ENCODE data around the gene GAMT. TPM values are rescaled to one million over a fixed set of nuclear protein-coding genes. Genes with fewer than 3 reads are reported as not detected.

Gene GAMT
- total and polyA plus RNA-seq, 8 donors, result 5.9 to 26.1 (median 23.3) TPM

DNA sequence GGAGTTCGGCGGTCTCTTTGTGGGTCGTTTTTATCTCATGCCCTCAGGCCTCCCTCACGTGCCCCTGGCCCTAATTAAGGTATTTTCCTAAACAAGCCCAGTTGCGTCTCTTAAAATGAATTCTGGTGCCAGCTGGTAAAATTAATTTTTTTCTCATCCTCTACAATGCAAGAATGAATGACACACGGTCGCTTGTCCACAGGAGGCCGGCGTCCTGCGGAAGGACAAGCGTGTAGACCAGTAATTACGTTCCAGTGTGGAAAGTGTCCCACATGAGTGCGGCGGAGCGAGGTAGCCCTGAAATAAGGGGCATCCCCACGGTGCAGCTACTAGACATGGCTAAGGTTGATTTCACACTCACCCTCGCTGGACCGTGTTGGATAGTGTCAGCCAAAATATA, 52.1 kb downstream of the GAMT start:
- intact Hi-C loops (cut with DNase I), result no loop called here
- no peaks in the 10 kb centered on the region for H3K36me3 ChIP-seq
- no peak overlapping the region for H3K4me3 ChIP-seq
- H3K4me1 ChIP-seq, result peaks cover 0 to 4% of the 10 kb centered on the region in 2 donors
- DNase-seq (no peak), ATAC-seq (no peak)
- TF ChIP-seq, protein P1, sequence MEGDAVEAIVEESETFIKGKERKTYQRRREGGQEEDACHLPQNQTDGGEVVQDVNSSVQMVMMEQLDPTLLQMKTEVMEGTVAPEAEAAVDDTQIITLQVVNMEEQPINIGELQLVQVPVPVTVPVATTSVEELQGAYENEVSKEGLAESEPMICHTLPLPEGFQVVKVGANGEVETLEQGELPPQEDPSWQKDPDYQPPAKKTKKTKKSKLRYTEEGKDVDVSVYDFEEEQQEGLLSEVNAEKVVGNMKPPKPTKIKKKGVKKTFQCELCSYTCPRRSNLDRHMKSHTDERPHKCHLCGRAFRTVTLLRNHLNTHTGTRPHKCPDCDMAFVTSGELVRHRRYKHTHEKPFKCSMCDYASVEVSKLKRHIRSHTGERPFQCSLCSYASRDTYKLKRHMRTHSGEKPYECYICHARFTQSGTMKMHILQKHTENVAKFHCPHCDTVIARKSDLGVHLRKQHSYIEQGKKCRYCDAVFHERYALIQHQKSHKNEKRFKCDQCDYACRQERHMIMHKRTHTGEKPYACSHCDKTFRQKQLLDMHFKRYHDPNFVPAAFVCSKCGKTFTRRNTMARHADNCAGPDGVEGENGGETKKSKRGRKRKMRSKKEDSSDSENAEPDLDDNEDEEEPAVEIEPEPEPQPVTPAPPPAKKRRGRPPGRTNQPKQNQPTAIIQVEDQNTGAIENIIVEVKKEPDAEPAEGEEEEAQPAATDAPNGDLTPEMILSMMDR (IDR thresholded peaks at IDR 0.05), result no peak
- H3K27me3 ChIP-seq, result no peaks in the 10 kb centered on the region
- H3K27ac ChIP-seq, result no peak overlapping the region
- H3K9me3 ChIP-seq, result no peaks in the 10 kb centered on the region

Other genes with a start within 250 kb of the GAMT start
- 100 to 1,000 TPM in 1 of 2 donors, 10 to 100 TPM in 1; 68.3 to 119 TPM for gene SBNO2, start 227.3 kb downstream of the GAMT start, total RNA-seq
- gene SBNO2, start 227.3 kb downstream of the GAMT start, polyA plus RNA-seq (ENCODE audit: insufficient read length in 6 of 6), result 10 to 100 TPM; 17.9 to 25.5 (median 22.5) TPM
- 10 to 100 TPM; 42.6 to 52.0 TPM for gene STK11, start 195.8 kb downstream of the GAMT start, total RNA-seq
- 10 to 100 TPM; 46.4 to 58.4 (median 51.1) TPM for gene STK11, start 195.8 kb downstream of the GAMT start, polyA plus RNA-seq (ENCODE audit: insufficient read length in 6 of 6)
- 1 to 10 TPM in 1 of 2 donors, under 1 TPM in 1; 0.55 to 1.5 TPM for gene CBARP, start 163.5 kb downstream of the GAMT start, total RNA-seq
- gene CBARP, start 163.5 kb downstream of the GAMT start, polyA plus RNA-seq (ENCODE audit: insufficient read length in 6 of 6), result 1 to 10 TPM in 5 of 6 donors, under 1 TPM in 1; 0.75 to 2.5 (median 1.3) TPM
- 100 to 1,000 TPM; 139 to 161 TPM for gene ATP5F1D, start 159.8 kb downstream of the GAMT start, total RNA-seq
- gene ATP5F1D, start 159.8 kb downstream of the GAMT start, polyA plus RNA-seq (ENCODE audit: insufficient read length in 6 of 6), result 100 to 1,000 TPM in 1 of 6 donors, 10 to 100 TPM in 5; 55.0 to 107 (median 71.8) TPM
- 100 to 1,000 TPM in 1 of 2 donors, 10 to 100 TPM in 1; 87.4 to 115 TPM for gene MIDN, start 153.0 kb downstream of the GAMT start, total RNA-seq
- gene MIDN, start 153.0 kb downstream of the GAMT start, polyA plus RNA-seq (ENCODE audit: insufficient read length in 6 of 6), result 10 to 100 TPM; 34.3 to 64.9 (median 53.0) TPM
- gene CIRBP, start 132.2 kb downstream of the GAMT start, total RNA-seq, result 100 to 1,000 TPM; 220 to 235 TPM
- gene CIRBP, start 132.2 kb downstream of the GAMT start, polyA plus RNA-seq (ENCODE audit: insufficient read length in 6 of 6), result 1,000 to 10,000 TPM in 3 of 6 donors, 100 to 1,000 TPM in 3; 873 to 1,079 (median 988) TPM
- 10 to 100 TPM; 48.0 to 58.7 TPM for gene FAM174C, start 126.0 kb downstream of the GAMT start, total RNA-seq
- gene FAM174C, start 126.0 kb downstream of the GAMT start, polyA plus RNA-seq (ENCODE audit: insufficient read length in 6 of 6), result 10 to 100 TPM; 10.6 to 22.2 (median 17.2) TPM
- gene EFNA2, start 115.7 kb downstream of the GAMT start, total RNA-seq, result under 1 TPM in 1 of 2 donors, not detected in 1; 0.52 TPM
- 1 to 10 TPM in 3 of 6 donors, under 1 TPM in 3; 0.48 to 2.0 (median 1.1) TPM for gene EFNA2, start 115.7 kb downstream of the GAMT start, polyA plus RNA-seq (ENCODE audit: insufficient read length in 6 of 6)
- gene NDUFS7, start 17.6 kb downstream of the GAMT start, total RNA-seq, result 10 to 100 TPM; 84.4 to 85.4 TPM
- 10 to 100 TPM; 30.3 to 50.6 (median 36.6) TPM for gene NDUFS7, start 17.6 kb downstream of the GAMT start, polyA plus RNA-seq (ENCODE audit: insufficient read length in 6 of 6)
- 100 to 1,000 TPM in 1 of 2 donors, 10 to 100 TPM in 1; 87.6 to 132 TPM for gene DAZAP1, start 6.0 kb upstream of the GAMT start, total RNA-seq
- gene DAZAP1, start 6.0 kb upstream of the GAMT start, polyA plus RNA-seq (ENCODE audit: insufficient read length in 6 of 6), result 100 to 1,000 TPM in 1 of 6 donors, 10 to 100 TPM in 5; 86.4 to 108 (median 93.7) TPM
- gene RPS15, start 36.9 kb upstream of the GAMT start, total RNA-seq, result 100 to 1,000 TPM; 942 to 951 TPM
- gene RPS15, start 36.9 kb upstream of the GAMT start, polyA plus RNA-seq (ENCODE audit: insufficient read length in 6 of 6), result 100 to 1,000 TPM; 673 to 987 (median 817) TPM
- gene APC2, start 48.6 kb upstream of the GAMT start, total RNA-seq, result under 1 TPM; 0.06 to 0.10 TPM
- gene APC2, start 48.6 kb upstream of the GAMT start, polyA plus RNA-seq (ENCODE audit: insufficient read length in 6 of 6), result 1 to 10 TPM in 3 of 6 donors, under 1 TPM in 3; 0.42 to 1.4 (median 0.91) TPM
- gene C19orf25, start 77.7 kb upstream of the GAMT start, total RNA-seq, result 10 to 100 TPM; 31.1 to 32.2 TPM
- 10 to 100 TPM; 17.7 to 27.8 (median 22.8) TPM for gene C19orf25, start 77.7 kb upstream of the GAMT start, polyA plus RNA-seq (ENCODE audit: insufficient read length in 6 of 6)
- 1 to 10 TPM; 1.9 to 3.2 TPM for gene PCSK4, start 88.8 kb upstream of the GAMT start, total RNA-seq
- 1 to 10 TPM; 3.4 to 6.1 (median 4.3) TPM for gene PCSK4, start 88.8 kb upstream of the GAMT start, polyA plus RNA-seq (ENCODE audit: insufficient read length in 6 of 6)
- gene REEP6, start 89.6 kb upstream of the GAMT start, total RNA-seq, result 1 to 10 TPM; 1.6 to 2.0 TPM
- 1 to 10 TPM; 3.1 to 5.9 (median 3.8) TPM for gene REEP6, start 89.6 kb upstream of the GAMT start, polyA plus RNA-seq (ENCODE audit: insufficient read length in 6 of 6)
- gene ADAMTSL5, start 111.5 kb upstream of the GAMT start, total RNA-seq, result 1 to 10 TPM; 3.0 to 5.3 TPM
- gene ADAMTSL5, start 111.5 kb upstream of the GAMT start, polyA plus RNA-seq (ENCODE audit: insufficient read length in 6 of 6), result under 1 TPM; 0.32 to 0.86 (median 0.53) TPM
- not detected for gene PLK5, start 122.5 kb upstream of the GAMT start, total RNA-seq
- under 1 TPM; 0.09 to 0.32 (median 0.18) TPM for gene PLK5, start 122.5 kb upstream of the GAMT start, polyA plus RNA-seq (ENCODE audit: insufficient read length in 6 of 6)
- gene MEX3D, start 166.8 kb upstream of the GAMT start, total RNA-seq, result 10 to 100 TPM; 25.2 to 42.6 TPM
- gene MEX3D, start 166.8 kb upstream of the GAMT start, polyA plus RNA-seq (ENCODE audit: insufficient read length in 6 of 6), result 10 to 100 TPM; 15.8 to 34.1 (median 26.1) TPM
- gene MBD3, start 191.3 kb upstream of the GAMT start, total RNA-seq, result 10 to 100 TPM; 64.7 to 91.9 TPM
- gene MBD3, start 191.3 kb upstream of the GAMT start, polyA plus RNA-seq (ENCODE audit: insufficient read length in 6 of 6), result 10 to 100 TPM; 40.4 to 70.7 (median 54.4) TPM
- 100 to 1,000 TPM; 200 to 232 TPM for gene UQCR11, start 203.9 kb upstream of the GAMT start, total RNA-seq
- 100 to 1,000 TPM in 1 of 6 donors, 10 to 100 TPM in 5; 60.4 to 103 (median 79.5) TPM for gene UQCR11, start 203.9 kb upstream of the GAMT start, polyA plus RNA-seq (ENCODE audit: insufficient read length in 6 of 6)